GM21515 (cell line): Measurements from ENCODE around the gene KIF25.

Experiments
- ATAC-seq: cut with Tn5 transposase; IDR thresholded peaks from one replicate; pipeline ENCODE4 v1.9.1; 2021; ENCODE audit not compliant: unreplicated experiment

The KIF25 gene

DNA sequence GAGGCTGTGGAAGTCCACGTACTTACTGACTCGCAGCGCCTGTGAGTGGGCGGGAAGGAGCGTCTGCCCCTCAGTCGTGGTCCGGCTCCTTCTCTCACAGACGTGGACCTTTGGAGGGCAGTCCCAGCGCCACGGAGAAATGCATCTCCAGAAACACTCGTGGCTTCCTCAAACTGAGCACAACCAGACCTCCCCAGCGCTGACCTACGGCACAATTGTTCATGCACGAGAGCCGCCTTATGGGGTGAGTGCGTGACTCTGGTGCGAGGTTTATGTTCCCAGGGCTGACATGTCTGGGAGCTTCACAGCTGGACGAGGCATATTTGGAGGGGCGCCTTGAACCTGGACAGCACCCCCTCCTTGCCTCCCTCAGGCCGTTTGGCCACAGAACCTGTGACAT lies 51.8 kb downstream of the KIF25 start:
- no peak for ATAC-seq

DNA sequence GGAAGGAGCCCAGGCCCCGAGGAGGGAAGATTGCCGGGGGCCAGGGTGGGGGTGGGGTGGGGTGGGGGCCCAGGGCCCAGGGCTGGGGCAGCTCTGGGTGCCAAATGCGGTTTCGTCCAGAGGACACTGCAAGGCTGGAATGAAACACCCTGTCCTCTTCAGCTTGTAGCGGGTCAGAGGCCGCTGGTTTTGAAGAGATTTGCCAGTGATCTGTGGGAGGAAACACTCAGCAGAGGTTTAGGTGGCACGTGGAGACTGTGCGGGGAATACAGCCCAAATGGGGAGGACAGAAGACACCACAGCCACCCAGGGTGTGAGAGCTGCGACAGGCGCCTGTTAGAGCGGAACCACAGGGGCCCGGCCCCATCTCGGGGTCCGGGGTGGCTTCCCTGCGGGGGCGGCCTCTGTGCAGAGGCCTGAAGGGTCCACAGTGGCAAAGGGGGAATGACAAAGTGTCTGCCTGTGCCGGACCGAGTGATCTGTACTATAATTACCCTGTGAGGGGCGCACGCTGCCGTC lies 52.3 kb downstream of the KIF25 start:
- ATAC-seq: no peak

DNA sequence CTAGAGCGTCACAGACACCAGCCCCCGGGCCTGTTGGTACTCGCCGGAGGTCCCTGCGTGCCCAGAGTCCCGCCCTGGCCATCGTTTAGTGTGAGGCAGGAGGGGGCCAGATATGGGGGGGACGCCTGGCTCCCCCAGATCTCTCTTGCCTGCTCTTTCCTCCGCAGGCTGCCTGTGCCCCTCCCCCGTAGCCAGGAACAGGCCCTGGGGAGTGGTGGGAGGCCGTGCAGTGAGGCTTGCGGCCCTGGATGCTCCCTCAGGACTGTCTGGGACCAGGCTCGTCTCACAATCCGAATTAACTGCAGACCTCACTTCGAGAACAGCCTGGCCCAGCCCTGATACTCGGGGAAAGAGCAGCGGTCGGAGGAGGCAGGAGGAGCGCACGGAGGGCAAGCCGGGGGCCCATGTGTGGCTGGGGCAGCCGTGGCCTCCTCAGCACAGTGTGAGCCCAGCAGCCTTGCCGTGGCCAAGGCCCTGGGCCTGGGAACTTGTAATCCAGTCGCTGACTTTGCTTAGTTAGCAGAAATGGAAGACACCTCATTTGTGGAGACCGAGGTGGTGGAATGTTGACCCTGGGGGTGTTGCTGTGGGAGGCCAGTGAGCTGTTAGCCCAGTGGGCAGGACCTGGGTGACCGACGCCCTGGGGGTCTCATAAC lies 52.9 kb downstream of the KIF25 start:
- no peak for ATAC-seq

DNA sequence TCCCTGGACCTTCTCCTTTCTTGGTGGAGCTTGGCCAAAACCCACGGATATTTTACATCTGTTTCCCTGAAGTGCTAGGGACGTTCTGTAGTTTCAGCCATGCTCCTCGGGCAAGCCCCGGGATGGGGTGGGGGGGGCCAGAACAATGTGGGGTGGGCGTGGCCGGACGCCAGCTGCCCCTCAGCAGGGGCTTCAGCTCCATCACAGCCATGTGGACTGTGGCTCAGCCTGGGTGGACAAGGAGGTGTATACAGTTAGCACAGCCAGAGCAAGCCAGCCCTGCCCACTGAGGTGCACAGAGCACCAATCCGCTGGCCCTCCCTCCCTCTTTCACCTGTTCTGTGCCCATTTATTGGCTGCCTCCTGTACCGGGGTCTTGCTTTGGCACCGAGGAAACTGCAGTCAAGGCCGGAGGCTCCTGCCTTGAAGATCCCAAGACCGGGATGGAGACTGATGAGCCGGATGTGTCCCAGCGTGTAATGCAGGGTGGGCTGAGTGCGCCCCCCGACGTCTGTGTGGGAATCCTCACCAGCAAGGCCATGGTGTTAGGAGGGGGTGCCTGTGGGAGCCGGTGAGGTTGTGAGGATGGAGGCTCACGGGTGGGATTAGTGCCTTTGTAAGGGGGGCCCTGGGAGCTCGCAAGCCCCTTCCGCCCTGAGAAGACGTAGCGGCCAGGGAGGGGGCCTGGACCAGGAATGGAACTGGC lies 53.6 kb downstream of the KIF25 start:
- no peak for ATAC-seq

DNA sequence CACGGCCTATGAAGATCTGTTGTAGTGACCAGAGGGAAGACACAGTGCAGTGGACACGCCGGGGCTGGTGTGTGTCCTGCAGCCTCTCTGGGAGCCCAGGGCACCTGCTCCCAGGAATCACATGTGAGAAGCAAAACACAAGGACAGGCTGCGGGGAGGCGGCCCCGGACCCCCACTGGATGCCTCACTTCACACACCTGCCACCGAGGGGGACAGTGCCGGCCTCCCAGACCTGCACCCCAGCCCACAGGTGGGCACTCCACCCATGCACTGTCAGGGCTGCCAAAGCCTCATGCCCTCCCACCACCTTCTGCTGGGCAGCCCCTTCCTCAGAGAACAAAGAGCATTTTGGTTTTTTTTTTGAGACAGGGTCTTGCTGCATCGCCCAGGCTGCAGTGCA lies 54.2 kb downstream of the KIF25 start:
- ATAC-seq: no peak

DNA sequence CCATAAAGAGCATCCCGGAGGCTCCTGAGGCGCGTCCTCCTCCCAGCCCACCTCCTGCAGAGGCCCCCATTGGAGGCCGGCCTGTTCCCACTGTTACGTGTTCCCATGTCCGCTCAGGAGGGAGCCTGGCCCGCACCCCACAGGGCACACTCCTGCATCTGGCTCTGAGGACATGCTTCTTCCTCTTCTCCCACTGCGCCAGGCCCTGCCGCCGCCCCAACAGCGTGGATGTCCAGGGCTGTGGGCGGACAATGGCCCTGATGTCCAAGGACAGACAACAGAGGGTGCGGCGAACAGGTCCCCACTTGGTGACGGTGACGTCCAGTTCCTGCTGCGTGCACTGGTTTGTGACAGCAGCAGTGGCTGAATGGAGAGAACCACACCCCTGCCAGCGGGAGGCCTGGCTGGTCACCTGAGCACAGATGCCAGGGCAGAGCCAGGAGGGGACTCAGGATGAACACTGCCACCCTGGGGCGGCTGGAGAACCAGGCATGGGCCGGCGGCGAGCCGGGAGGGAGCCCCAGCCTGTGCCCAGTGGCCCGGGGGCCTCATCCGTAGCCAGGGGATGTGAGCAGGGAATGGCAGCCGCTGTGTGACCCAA lies 54.9 kb downstream of the KIF25 start:
- no peak for ATAC-seq

DNA sequence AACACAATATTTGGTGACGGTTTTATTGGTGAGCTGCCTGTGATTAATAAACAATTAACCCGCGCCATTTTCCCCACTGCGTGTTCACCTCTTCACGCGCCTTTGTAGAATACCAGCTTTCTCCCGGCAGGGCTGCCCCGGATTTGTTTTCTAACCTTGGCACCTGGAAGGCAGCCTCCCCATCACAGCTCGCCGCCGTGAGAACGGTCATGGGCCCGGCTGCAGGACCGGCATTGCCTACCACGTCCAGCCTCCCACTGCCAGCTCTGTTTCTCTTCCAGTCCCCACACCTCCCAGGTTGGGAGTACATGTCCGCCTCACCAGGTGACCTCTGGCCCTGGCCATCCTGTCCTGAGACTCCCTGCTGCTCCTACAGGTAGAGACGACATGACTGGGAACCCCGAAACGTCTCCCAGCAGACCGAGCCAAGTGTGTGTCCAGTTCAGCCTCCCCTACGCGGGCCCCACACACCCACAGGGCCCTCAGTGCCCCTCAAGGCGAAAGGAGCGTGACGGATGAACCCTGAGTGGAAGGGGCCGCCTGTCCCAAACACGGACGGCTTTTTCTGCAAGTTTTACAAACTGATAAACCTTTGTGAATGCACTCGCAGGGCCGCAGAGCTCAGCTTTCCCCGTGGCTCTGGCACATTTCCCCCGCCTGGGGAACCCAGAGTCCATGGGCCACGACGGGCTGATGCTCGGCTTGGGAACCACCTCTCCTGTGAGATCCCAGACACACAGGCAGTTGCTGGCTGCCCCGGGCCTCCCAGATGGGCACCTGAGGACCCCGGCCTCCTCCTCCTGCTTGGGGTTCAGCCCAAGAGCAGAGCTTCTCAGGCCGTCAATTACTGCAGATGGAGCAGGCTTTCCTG lies 55.9 kb downstream of the KIF25 start:
- no peak for ATAC-seq

DNA sequence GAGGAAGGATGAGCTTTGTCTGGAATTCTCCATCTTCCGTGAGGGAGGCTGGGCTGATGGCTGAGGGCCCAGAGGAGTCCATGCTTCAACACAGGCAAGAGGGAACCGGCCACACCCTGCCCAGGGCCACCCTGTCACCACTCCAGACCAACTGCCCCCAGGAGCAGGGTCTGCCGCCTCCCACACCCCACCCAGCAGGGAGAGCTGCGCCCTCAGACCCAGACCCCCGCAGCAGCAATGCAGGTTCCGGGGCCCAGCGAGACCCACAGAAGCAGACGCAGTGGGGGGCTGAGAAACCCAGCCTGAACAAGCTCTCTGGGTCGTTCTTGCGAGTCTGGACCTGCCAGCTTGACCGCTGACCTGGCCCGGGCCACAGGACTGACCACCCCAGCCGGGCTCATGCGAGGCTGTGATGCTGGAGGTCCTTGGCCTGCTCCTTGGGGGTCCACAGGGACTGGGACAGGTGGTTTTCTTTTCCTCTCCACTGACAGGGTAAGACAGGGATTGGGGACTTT lies 56.5 kb downstream of the KIF25 start:
- ATAC-seq: no peak

DNA sequence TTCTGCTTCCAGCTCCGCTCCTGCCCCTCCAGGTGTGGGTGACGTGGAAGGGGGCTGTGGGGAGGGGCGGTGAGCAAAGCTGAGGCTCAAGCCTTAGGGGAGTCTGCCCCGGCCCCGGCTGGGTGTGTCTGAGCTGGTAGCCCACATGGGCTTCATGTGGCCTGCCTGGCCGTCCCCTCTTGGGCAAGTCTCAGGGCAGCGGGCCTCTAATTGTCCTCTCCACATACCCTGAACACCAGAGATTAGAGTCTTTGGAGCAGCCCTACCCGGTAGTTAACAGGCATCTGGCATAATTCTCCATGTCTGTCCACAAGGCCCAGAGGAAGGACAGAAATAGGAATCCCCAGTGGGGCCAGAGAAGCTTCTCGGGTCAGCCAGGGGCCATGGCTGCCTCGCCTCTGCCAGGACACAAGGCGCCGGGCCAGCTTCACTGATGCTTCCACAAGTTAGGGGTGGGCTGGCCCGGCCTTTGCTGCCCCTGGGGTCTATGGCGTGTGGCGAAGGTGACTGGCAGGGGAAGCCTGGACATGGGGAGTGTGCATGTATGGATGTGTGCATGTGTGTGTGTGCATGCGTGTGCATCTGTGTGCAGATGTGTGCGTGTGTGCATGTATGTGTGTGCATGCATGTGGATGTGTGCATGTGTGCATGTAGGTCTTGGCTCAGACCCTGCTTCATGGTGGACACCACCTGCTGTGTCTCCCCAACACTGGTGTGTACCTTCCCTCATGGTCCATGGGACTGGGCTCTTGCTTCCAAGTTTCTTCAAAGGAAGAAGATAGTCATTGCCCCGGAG lies 57.5 kb downstream of the KIF25 start:
- no peak for ATAC-seq

DNA sequence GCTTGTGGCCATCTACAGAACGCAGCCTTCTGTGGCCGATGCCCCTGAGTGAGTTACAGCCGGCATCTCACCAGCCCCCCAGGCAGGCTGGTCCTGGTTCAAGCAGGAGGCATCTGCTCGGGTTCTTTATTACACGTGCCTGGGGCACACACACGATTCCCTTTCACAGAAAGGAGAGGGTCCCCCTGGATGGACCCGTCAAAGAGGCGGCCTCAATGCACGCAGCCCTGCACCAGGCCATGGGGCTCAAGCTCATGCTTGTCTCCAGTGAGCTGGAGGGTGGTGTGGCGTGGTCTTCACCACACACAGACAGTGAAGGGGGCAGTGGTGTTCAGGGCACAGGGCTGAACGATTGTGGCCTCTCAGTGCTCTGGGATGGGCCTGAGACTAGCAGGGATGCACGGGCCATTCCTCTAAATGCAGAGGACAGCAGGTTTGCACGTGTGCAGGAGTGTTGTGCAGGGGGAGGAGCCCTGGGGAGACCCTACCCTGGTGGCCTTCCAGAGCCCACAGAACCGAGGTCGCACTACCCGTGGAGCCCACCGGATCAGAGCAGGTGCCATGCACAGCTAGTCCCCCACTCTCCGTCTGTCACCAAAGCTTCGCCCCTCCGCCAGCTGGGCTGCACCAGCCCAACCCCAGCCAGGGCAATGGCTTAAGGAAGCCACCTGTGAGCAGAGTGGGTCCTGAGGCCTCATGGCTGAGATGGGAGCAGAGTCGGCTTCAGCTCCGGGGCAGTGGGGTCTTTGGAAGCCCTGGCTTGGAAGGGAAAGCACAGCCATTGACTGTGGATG lies 58.4 kb downstream of the KIF25 start:
- no peak for ATAC-seq

DNA sequence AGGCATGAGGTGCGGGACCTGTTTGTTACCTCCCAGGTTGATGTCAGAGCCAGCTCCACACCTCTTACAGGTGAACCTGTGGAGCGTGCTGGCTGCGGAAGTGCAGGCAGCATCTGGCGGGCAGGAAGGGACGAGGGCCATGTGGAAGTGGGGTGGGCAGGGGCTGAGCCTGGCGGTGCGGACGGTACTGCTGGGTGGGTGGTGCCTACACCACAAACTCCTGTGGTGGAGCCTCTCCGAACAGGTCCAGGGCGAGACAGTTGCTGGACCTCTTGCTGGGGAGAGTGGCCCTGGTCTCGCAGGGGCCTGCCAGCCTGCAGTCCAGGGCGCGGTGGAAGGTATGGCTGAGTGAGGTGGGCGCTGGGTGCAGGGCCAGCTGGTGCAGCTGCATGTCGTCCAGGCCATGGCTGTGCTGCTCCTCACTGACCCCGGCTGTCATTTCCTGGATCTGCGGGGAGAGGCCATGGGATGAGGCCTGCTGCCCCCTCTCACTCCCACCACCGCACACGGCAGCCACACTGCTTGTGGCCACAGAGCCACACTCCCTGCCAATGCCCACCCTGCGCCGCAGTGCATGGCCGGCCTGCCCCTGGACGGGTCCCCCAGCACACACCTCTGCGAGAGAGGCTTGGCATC lies 59.5 kb downstream of the KIF25 start:
- ATAC-seq: no peak

DNA sequence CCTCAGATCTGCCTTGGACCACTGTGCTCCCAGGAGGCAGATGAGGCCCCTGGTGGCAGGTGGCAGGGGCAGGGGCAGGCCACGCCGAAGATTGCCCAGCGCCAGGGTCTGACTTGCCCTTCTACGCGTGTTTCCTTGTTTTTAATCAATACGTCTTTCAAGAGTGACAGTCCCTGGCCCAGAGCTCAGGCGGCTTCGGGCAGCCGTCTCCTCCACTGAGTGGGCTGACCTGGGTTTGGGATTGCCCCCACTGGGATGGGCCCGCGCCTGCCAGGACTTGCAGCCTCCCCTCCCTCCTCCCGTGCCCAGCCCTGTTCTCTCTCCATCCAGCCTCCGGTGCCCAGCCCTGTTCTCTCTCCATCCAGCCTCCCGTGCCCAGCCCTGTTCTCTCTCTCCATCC lies 60.4 kb downstream of the KIF25 start:
- ATAC-seq: no peak

DNA sequence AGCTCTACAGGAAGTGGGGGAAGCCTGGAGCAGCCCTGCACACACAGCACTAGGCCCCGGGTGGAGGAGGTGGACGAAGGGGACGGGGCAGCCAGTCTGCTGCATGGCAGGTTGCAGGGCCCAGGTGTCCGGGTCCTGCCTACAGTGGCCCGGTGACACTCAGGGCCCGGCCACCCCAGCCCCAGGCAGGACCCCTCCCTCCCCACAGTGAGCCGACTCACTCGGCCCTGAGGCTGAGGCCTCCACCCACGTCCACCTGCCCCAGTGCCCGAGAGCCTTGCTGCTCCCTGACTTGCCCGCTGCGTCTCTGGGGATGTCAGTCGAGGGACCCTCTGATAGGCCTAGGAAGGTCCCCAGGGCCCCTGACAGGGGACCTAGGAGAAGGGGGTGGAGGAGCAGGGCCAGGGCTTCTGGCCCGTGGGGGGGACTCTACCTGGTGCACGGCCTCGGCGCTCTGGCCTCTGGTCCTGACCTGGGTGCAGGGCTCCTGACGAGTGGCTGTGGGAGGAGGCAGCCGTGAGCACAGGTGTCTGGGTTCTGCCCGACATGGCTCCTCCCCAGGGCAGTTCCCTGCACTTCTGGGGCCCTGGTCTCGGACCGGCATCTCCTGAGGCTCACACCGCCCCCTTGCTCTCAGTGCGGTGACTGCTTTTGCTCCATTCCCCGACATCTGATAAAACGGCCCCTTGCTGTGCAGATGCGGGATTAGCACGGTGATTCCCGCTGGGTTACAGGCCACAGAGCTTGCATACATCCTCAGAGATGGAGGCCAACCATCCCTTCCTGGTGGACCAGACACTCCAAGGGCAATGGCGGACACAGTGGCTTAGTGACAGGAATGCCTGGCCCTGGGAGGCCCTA lies 61.5 kb downstream of the KIF25 start:
- ATAC-seq: no peak

DNA sequence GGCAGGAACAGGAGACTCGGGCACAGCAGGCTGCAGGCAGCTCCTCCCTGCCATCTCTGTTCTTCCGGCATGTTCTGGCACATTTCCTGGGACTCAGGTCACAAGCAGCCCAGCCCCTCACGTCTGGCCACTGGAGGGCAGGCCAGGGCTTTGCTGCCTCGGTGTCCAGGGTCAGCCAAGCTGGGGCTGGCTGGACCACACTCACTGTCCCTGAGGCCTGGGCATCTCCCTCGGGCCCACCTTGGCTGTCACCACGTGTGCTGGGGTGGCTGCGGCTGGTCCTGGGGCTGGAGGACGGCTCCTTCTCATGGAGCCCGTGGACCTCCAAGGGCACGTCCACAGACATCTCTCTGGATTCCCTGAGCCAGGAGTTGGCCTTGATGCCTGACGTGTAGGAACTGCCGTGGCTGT lies 63.1 kb downstream of the KIF25 start:
- no peak for ATAC-seq

DNA sequence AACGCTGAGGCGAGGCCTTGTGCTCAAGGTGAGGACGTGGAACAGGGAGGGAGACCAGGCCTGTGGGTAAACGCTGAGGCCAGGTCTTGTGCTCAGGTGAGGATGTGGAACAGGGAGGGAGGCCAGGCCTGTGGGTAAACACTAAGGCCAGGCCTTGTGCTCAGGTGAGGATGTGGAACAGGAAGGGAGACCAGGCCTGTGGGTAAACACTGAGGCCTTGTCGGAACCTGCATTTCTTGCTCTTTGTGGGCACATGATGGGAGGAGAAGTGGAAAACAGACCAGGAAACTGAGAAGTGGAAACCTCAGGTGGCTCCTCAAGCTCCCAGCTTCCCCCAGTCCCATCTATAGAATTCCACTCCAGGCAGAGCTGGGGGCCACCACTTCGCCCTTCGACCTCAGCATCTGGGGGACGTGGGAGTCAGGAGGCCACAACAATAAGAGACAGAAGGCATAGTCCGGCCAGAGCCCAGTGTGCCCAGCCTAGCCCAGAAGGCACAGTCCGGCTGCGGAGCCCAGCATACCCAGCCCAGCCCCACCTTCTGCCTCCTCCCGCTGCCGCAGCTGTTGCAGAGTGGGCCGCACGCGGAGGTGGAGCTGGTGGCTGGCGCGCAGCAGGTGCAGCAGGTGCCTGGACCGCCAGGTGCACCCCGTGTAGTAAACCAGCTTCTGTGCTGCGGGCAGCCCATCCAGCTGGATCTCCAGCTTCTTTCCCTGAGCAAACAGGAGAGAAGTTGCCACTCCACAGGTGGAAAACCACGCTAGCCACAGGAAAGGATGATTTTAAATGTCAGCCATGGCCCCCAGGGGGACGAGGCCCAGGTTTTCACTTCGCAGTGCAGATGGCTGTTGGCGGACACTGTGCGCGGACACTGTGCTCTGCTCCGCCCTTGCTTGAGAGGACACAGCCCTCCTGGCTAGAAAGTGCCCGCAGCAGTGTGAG lies 64.1 kb downstream of the KIF25 start:
- no peak for ATAC-seq

DNA sequence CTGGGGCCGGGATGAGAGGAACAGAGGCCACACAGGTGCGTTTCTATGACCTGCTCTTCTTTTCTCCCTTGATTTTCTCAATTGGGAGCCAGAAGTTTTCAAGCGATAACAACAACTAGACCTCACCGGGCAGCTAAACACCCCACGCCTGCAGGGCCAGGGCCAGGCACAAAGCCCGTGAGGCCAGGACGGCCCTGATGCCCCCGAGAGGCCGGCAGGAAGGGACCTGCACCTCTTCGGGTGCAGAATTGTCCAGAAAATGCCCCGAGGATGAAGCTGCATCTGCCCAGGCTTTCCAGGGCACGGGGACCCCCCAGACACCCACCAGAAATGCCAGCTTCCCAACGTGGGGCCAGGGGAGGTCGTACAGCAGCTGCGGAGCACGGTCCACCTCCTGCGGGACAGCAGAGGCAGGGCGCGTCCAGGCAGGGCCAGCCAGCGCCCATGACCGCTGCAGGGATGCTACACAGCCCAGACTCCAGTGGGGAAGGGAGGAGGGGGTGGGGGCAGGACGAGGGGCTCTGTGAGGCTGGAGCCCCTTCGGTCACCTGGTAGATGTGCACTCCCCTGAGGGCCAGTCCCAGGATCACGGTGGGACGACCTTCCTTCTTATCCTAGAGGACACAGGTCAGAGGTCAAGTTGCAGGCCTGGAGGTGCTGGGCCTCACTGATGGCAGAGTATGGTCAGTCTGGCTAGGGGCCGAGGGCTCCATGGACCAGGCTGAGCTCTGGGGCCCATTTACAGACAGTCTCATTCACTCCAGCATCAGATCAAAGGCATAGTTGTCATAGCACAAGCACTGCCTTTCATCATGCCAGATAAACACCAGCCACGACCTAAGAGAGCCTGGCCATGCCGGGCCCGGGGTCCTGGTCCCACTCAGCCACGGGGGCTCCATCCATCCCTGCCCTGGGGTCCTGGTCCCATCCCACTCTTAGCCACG lies 65.1 kb downstream of the KIF25 start:
- ATAC-seq: no peak
